Measurements from ENCODE around the gene ZBTB7C. TPM values are rescaled to one million over a fixed set of nuclear protein-coding genes. Genes with fewer than 3 reads are reported as not detected.

Gene ZBTB7C
- total RNA-seq, 4 donors from 2014 or later = 26.0 to 50.6 (median 46.2) TPM

DNA sequence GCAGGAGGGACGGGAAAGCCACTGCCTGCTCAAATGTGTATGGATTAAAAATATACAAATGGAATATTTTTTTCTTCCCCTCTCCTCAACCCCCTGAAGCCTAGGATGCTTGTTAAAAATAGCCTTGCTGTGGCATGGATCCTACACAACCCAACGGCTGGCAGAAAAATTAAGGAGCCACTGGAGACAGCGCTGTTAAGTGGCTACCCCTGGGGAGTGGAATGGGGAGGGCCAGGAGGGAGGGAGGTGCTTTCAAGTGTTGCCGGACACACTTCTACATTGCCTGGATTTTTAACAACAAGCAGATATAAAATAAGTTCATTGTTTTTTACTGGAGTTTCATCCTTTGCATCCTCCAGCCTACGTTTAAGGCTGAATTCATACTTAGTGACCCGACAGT is 66.6 kb downstream of the ZBTB7C start:
- H3K36me3 ChIP-seq = no peaks in the 10 kb centered on the region
- H3K27ac ChIP-seq = no peak overlapping the region
- TF ChIP-seq POLR2AphosphoS5 (IDR thresholded peaks at IDR 0.05) = no peak
- no peak for TF ChIP-seq POLR2A (IDR thresholded peaks at IDR 0.05)
- TF ChIP-seq, protein P1, sequence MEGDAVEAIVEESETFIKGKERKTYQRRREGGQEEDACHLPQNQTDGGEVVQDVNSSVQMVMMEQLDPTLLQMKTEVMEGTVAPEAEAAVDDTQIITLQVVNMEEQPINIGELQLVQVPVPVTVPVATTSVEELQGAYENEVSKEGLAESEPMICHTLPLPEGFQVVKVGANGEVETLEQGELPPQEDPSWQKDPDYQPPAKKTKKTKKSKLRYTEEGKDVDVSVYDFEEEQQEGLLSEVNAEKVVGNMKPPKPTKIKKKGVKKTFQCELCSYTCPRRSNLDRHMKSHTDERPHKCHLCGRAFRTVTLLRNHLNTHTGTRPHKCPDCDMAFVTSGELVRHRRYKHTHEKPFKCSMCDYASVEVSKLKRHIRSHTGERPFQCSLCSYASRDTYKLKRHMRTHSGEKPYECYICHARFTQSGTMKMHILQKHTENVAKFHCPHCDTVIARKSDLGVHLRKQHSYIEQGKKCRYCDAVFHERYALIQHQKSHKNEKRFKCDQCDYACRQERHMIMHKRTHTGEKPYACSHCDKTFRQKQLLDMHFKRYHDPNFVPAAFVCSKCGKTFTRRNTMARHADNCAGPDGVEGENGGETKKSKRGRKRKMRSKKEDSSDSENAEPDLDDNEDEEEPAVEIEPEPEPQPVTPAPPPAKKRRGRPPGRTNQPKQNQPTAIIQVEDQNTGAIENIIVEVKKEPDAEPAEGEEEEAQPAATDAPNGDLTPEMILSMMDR (IDR thresholded peaks at IDR 0.05) = no peak
- TF ChIP-seq EP300 (IDR thresholded peaks at IDR 0.05) = no peak
- 76% methylated on average over 6 of the region's 6 CpGs for WGBS
- H3K9me3 ChIP-seq = no peaks in the 10 kb centered on the region
- H3K4me3 ChIP-seq = no peak overlapping the region
- no peak for DNase-seq (ENCODE audit: low spot score in 2 of 2)
- no peaks in the 10 kb centered on the region for H3K4me1 ChIP-seq
- no peaks in the 10 kb centered on the region for H3K27me3 ChIP-seq

DNA sequence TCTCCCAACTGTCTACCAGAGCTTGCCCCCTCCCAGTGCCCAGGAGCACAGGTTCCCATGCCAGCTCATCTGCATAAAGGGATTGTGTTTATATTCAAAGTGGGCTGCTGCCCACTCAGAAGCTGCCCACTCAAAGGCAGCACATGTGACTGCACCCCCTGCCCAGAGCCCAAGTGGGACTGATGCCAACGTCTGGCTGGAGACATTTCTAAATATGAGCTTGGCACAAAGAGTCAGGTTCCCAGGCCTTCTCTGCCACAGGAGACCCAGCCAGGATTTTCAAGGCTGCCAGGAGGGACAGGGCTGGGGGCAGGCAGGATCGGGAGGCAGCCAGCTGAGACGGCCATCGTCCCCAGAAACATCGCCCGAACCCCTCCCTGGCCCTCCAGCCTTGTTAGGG is 67.1 kb downstream of the ZBTB7C start:
- Histone ChIP-seq H3K4me1 (no peaks in the 10 kb centered on the region), H3K27me3 (no peaks in the 10 kb centered on the region), H3K27ac (no peak overlapping the region), H3K4me3 (no peak overlapping the region), H3K36me3 (no peaks in the 10 kb centered on the region), H3K9me3 (no peaks in the 10 kb centered on the region)
- DNase-seq (ENCODE audit: low spot score in 2 of 2) = no peak
- TF ChIP-seq POLR2A (IDR thresholded peaks at IDR 0.05) (no peak), EP300 (IDR thresholded peaks at IDR 0.05) (no peak), POLR2AphosphoS5 (IDR thresholded peaks at IDR 0.05) (no peak)
- TF ChIP-seq, protein P1 (IDR thresholded peaks at IDR 0.05) = no peak
- 57% methylated on average over 6 of the region's 6 CpGs for WGBS

- no peak for TF ChIP-seq EP300 (IDR thresholded peaks at IDR 0.05)
- TF ChIP-seq POLR2AphosphoS5 (IDR thresholded peaks at IDR 0.05) = no peak
- TF ChIP-seq, protein P1 (IDR thresholded peaks at IDR 0.05) = no peak
- no peak for TF ChIP-seq POLR2A (IDR thresholded peaks at IDR 0.05)
- Histone ChIP-seq H3K27me3 (no peaks in the 10 kb centered on the region), H3K9me3 (no peaks in the 10 kb centered on the region), H3K4me1 (no peaks in the 10 kb centered on the region), H3K27ac (no peak overlapping the region), H3K4me3 (no peak overlapping the region), H3K36me3 (no peaks in the 10 kb centered on the region)
- WGBS = 44% methylated on average over 8 of the region's 8 CpGs
- no peak for DNase-seq (ENCODE audit: low spot score in 2 of 2)
Measured at GRCh38 chr18:48340560-48340959, 68.6 kb downstream of the ZBTB7C start.

- TF ChIP-seq POLR2AphosphoS5 (IDR thresholded peaks at IDR 0.05) (no peak), POLR2A (IDR thresholded peaks at IDR 0.05) (no peak), EP300 (IDR thresholded peaks at IDR 0.05) (no peak)
- TF ChIP-seq, protein P1 (IDR thresholded peaks at IDR 0.05) = no peak
- Histone ChIP-seq H3K4me3 (no peak overlapping the region), H3K27ac (no peak overlapping the region), H3K9me3 (no peaks in the 10 kb centered on the region), H3K36me3 (no peaks in the 10 kb centered on the region), H3K4me1 (no peaks in the 10 kb centered on the region), H3K27me3 (no peaks in the 10 kb centered on the region)
- no peak for DNase-seq (ENCODE audit: low spot score in 2 of 2)
- 80% methylated on average over 4 of the region's 4 CpGs for WGBS
Measured at GRCh38 chr18:48339692-48340091, 69.5 kb downstream of the ZBTB7C start.

- WGBS = 100% methylated on average over 2 of the region's 3 CpGs
- H3K9me3 ChIP-seq = no peaks in the 10 kb centered on the region
- H3K4me3 ChIP-seq = no peak overlapping the region
- no peak overlapping the region for H3K27ac ChIP-seq
- H3K4me1 ChIP-seq = no peaks in the 10 kb centered on the region
- TF ChIP-seq, protein P1 (IDR thresholded peaks at IDR 0.05) = no peak
- TF ChIP-seq EP300 (IDR thresholded peaks at IDR 0.05) = no peak
- TF ChIP-seq POLR2A (IDR thresholded peaks at IDR 0.05) = no peak
- TF ChIP-seq POLR2AphosphoS5 (IDR thresholded peaks at IDR 0.05) = no peak
- H3K36me3 ChIP-seq = no peaks in the 10 kb centered on the region
- no peaks in the 10 kb centered on the region for H3K27me3 ChIP-seq
- no peak for DNase-seq (ENCODE audit: low spot score in 2 of 2)
Measured at GRCh38 chr18:48338915-48339314, 70.3 kb downstream of the ZBTB7C start.
